HCT116 (cell line): ENCODE measurements around the gene PI4K2A. TPM values are rescaled to one million over a fixed set of nuclear protein-coding genes. Genes with fewer than 3 reads are reported as not detected.

Experiments
- ATAC-seq: fragments of 200-7000 bp; cut with Tn5 transposase; 2 replicates; pipeline ENCODE4 v1.9.1; 2020; ENCODE audit warnings: mild to moderate bottlenecking, moderate library complexity
- BruUV-seq: library from RNA; stranded (reverse); fragments of 400-500 nt; replicated peaks from 2 replicates; lab custom pipeline; 2021; lab: Mats Ljungman, UMichigan
- CTCF ChIA-PET: fragments of 300-600 bp; sonication (Branson Sonifier 250); formaldehyde crosslinking; loops from one replicate; lab custom pipeline; 2021; ENCODE audit warnings: antibody characterized with exemption; lab: Charles Lee
- POLR2A ChIA-PET: fragments of 300-600, 350-600 bp; sonication (Branson Sonifier 250); formaldehyde crosslinking; loops from one replicate; lab custom pipeline; 2021; ENCODE audit warnings: antibody characterized with exemption; lab: Charles Lee
- RAD21 ChIA-PET, 2 experiments: fragments of 300-600 bp; sonication (Branson Sonifier 250); formaldehyde crosslinking; loops; one replicate each; lab custom pipeline; 2023; ENCODE audit warnings: low total read pairs in 2 of 2; ENCODE audit not compliant: uncharacterized antibody in 2 of 2, unreplicated experiment in 2 of 2, low non-redundant PET in 1 of 2; lab: Charles Lee
- DNase-seq: peaks from one replicate; pipeline ENCODE4 v3.0.0-alpha.2; 2010; ENCODE audit warnings: low read depth, low spot score
- H2AFZ ChIP-seq: fragments of 200-600 bp; shearing (Covaris generic), sonication (generic); 2 replicates; pipeline ENCODE4 v1.6.1; 2017; ENCODE audit warnings: low read depth, mixed run types, mixed read lengths, antibody characterized with exemption, low read length; ENCODE audit not compliant: poor library complexity, severe bottlenecking
- H3K27ac ChIP-seq: 2 replicates; pipeline ENCODE4 v1.5.1; 2012; ENCODE audit warnings: low read depth, low read length
- H3K27me3 ChIP-seq: fragments of 200-600 bp; sonication (generic); 2 replicates; pipeline ENCODE4 v1.6.1; 2016; ENCODE audit warnings: mixed run types, low read length, mixed read lengths; ENCODE audit not compliant: insufficient read depth
- H3K36me3 ChIP-seq, 2 experiments: fragments of 200-500 bp in 1 of 2; fragments of 200-600 bp in 1 of 2; sonication (Bioruptor generic) in 1 of 2; sonication (generic) in 1 of 2; 2 replicates each; pipeline versions ENCODE4 v1.5.1 to v1.6.1; 2014 to 2016; ENCODE audit warnings: low read length in 2 of 2, inconsistent platforms in 1 of 2, mixed read lengths in 1 of 2, mixed run types in 1 of 2; ENCODE audit not compliant: insufficient read depth in 2 of 2, control insufficient read depth in 1 of 2
- H3K4me1 ChIP-seq, 2 experiments: fragments of 200-600 bp in 1 of 2; sonication (generic) in 1 of 2; 2 replicates each; pipeline versions ENCODE4 v1.5.1 to v1.6.1; 2012 to 2017; ENCODE audit warnings: low read length in 2 of 2, inconsistent platforms in 1 of 2, mild to moderate bottlenecking in 1 of 2, mixed read lengths in 1 of 2, mixed run types in 1 of 2, moderate library complexity in 1 of 2; ENCODE audit not compliant: insufficient read depth in 2 of 2, control insufficient read depth in 1 of 2
- H3K4me2 ChIP-seq: fragments of 200-600 bp; sonication (generic); 2 replicates; pipeline ENCODE4 v1.6.1; 2017; ENCODE audit warnings: mixed run types, low read length, mixed read lengths
- H3K4me3 ChIP-seq, 2 experiments: fragments of 200-600 bp in 1 of 2; sonication (generic) in 1 of 2; replicated peaks in 1 of 2; 2 replicates each; pipeline ENCODE4 v1.5.1; 2011 to 2016; ENCODE audit warnings: low read length in 2 of 2, control low read depth in 1 of 2, low read depth in 1 of 2, mild to moderate bottlenecking in 1 of 2, mixed read lengths in 1 of 2, mixed run types in 1 of 2
- H3K79me2 ChIP-seq: fragments of 200-600 bp; sonication (generic); 2 replicates; pipeline ENCODE4 v1.6.1; 2017; ENCODE audit warnings: mild to moderate bottlenecking, mixed run types, low read length, moderate library complexity, mixed read lengths; ENCODE audit not compliant: insufficient read depth
- H3K9ac ChIP-seq: fragments of 200-600 bp; sonication (generic); 2 replicates; pipeline ENCODE4 v1.6.1; 2016; ENCODE audit warnings: low read length, mixed read lengths
- H3K9me2 ChIP-seq: fragments of 200-600 bp; sonication (generic), shearing (Covaris generic); 2 replicates; pipeline ENCODE4 v1.6.1; 2017; ENCODE audit warnings: mixed run types, mild to moderate bottlenecking, moderate library complexity; ENCODE audit not compliant: insufficient read depth
- H3K9me3 ChIP-seq, 2 experiments: fragments of 200-500 bp in 1 of 2; fragments of 200-600 bp in 1 of 2; sonication (Bioruptor generic) in 1 of 2; sonication (generic) in 1 of 2; 2 replicates each; pipeline ENCODE4 v1.6.1; 2014 to 2017; ENCODE audit warnings: low read length in 2 of 2, mixed read lengths in 2 of 2, inconsistent platforms in 1 of 2, low read depth in 1 of 2, mild to moderate bottlenecking in 1 of 2, mixed run types in 1 of 2, moderate library complexity in 1 of 2; ENCODE audit not compliant: control insufficient read depth in 1 of 2, insufficient read depth in 1 of 2
- H4K20me1 ChIP-seq: fragments of 200-600 bp; sonication (generic), shearing (Covaris generic); 2 replicates; pipeline ENCODE4 v1.6.1; 2017; ENCODE audit warnings: mixed run types, mild to moderate bottlenecking, moderate library complexity; ENCODE audit not compliant: insufficient read depth
- CEBPB ChIP-seq: IDR thresholded peaks from 2 replicates; pipeline ENCODE4 v1.6.1; 2012; ENCODE audit warnings: low read depth
- FOSL1 ChIP-seq: IDR thresholded peaks from 2 replicates; pipeline ENCODE4 v1.6.1; 2012; ENCODE audit warnings: low read depth
- MAX ChIP-seq: IDR thresholded peaks from 2 replicates; pipeline ENCODE4 v1.6.1; 2012
- SRF ChIP-seq: IDR thresholded peaks from 2 replicates; pipeline ENCODE4 v1.6.1; 2012; ENCODE audit warnings: low read depth
- TCF7L2 ChIP-seq: IDR thresholded peaks from 2 replicates; pipeline ENCODE4 v1.7.0; 2011; ENCODE audit warnings: borderline replicate concordance, inconsistent platforms; ENCODE audit not compliant: insufficient read depth, insufficient read length; ENCODE audit errors: extremely low read depth
- YY1 ChIP-seq: IDR thresholded peaks from 2 replicates; pipeline ENCODE4 v1.6.1; 2011; ENCODE audit warnings: low read length, low read depth, moderate library complexity, mild to moderate bottlenecking; ENCODE audit not compliant: insufficient replicate concordance; ENCODE audit errors: extremely low read depth
- intact Hi-C: fragments of 100-400 bp; cut with micrococcal nuclease; formaldehyde crosslinking; loops from 2 replicates; pipeline ENCODE4 v1.10.0; 2022
- total RNA-seq: library from RNA; stranded (reverse); gene quantifications from one replicate; pipeline ENCODE4 v1.2.1, GENCODE V29; 2021; ENCODE audit not compliant: unreplicated experiment

PI4K2A gene
- total RNA-seq, 1 experiment from 2014 or later: 20.0 TPM

GRCh38 chr10:97718659-97719142 lies 78.2 kb downstream of the PI4K2A start (continued):
- TF ChIP-seq CEBPB: peak; percentile 97
- peak; percentile 23 for TF ChIP-seq YY1

- intact Hi-C loops: no loop called here
- Histone ChIP-seq H2AFZ (no peak overlapping the region), H3K79me2 (peaks cover 18% of the 10 kb centered on the region; the same call in 1 of the 2 replicates)
Measured at GRCh38 chr10:97719602-97720001, 79.1 kb downstream of the PI4K2A start.

More at GRCh38 chr10:97719602-97720001, 79.1 kb downstream of the PI4K2A start:
- Histone ChIP-seq H3K27ac (peak overlapping the region; percentile 77), H3K27me3 (no peaks in the 10 kb centered on the region), H4K20me1 (no peaks in the 10 kb centered on the region), H3K9me2 (no peaks in the 10 kb centered on the region), H3K9ac (0 out of 2 replicates have a peak overlapping the region, but pooled peaks have one; percentile 50), H3K36me3 (peaks cover 0 to 12% of the 10 kb centered on the region in 2 experiments; a peak in 2 of 4 replicates), H3K4me2 (peak overlapping the region; percentile 75), H3K4me3 (no peak overlapping the region), H3K4me1 (peaks cover 32 to 48% of the 10 kb centered on the region in 2 experiments), H3K9me3 (no peaks in the 10 kb centered on the region)
- ChIA-PET RAD21 (no interaction called here), POLR2A (no interaction called here), CTCF (interaction anchor here (2.0 to 2.6 kb wide), 3 partner anchors 11 to 33 kb away, joined by 6 to 11 read pairs (median 8); partner anchors contain the start of gene AVPI1)
- DNase-seq (no peak), ATAC-seq (no peak)
- BruUV-seq: no TSS peak
- TF ChIP-seq YY1: no peak
- peak; percentile 86 for TF ChIP-seq SRF
- TF ChIP-seq CEBPB: no peak
- TF ChIP-seq FOSL1: no peak
- no peak for TF ChIP-seq MAX
- TF ChIP-seq TCF7L2: no peak
